ENCODE data around the gene RBMS2.
"Not testable (repeated sequence)": the region's sequence is repeated elsewhere in the genome, so short reads cannot be mapped to it uniquely, and the experiment has no call there.

Gene RBMS2

GRCh38 chr12:56518570-56518969 lies 3.0 kb upstream of the RBMS2 start:
- peak; percentile 14 for DNase-seq

- DNase-seq = no peak
These were observed 1.6 kb upstream of the RBMS2 start for GRCh38 chr12:56520048-56520447.

- DNase-seq = no peak
These were observed 1.1 kb upstream of the RBMS2 start for GRCh38 chr12:56520506-56520905.

GRCh38 chr12:56521209-56521589 lies 421 bp upstream of the RBMS2 start:
- no peak for DNase-seq

- DNase-seq = peak; percentile 42
These were observed 982 bp downstream of the RBMS2 start for GRCh38 chr12:56522411-56523193.

GRCh38 chr12:56528846-56529245 lies 7.2 kb downstream of the RBMS2 start:
- no peak for DNase-seq

- no peak for DNase-seq
These were observed 8.0 kb downstream of the RBMS2 start for GRCh38 chr12:56529656-56530055.

- DNase-seq = no peak
These were observed 8.9 kb downstream of the RBMS2 start for GRCh38 chr12:56530390-56531055.

GRCh38 chr12:56537546-56537945 lies 15.9 kb downstream of the RBMS2 start:
- no peak for DNase-seq

GRCh38 chr12:56541631-56542030 lies 20.0 kb downstream of the RBMS2 start:
- no peak for DNase-seq

GRCh38 chr12:56542164-56542563 lies 20.5 kb downstream of the RBMS2 start:
- no peak for DNase-seq

GRCh38 chr12:56545023-56545604 lies 23.5 kb downstream of the RBMS2 start:
- no peak for DNase-seq

GRCh38 chr12:56546680-56547079 lies 25.1 kb downstream of the RBMS2 start:
- DNase-seq = no peak

GRCh38 chr12:56551070-56551469 lies 29.4 kb downstream of the RBMS2 start:
- no peak for DNase-seq

- peak; percentile 31 for DNase-seq
These were observed 44.0 kb downstream of the RBMS2 start for GRCh38 chr12:56565510-56566101.

- DNase-seq = no peak
These were observed 46.5 kb downstream of the RBMS2 start for GRCh38 chr12:56568146-56568545.

GRCh38 chr12:56571121-56571520 lies 49.5 kb downstream of the RBMS2 start:
- DNase-seq = no peak

- DNase-seq = no peak
These were observed 50.7 kb downstream of the RBMS2 start for GRCh38 chr12:56572288-56572687.

GRCh38 chr12:56574210-56574609 lies 52.6 kb downstream of the RBMS2 start:
- DNase-seq = no peak

- DNase-seq = not testable (repeated sequence)
These were observed 55.6 kb downstream of the RBMS2 start for GRCh38 chr12:56577248-56577647.

- DNase-seq = no peak
These were observed 57.4 kb downstream of the RBMS2 start for GRCh38 chr12:56578983-56579546.

GRCh38 chr12:56581418-56582145 lies 60.0 kb downstream of the RBMS2 start:
- peak; percentile 5 for DNase-seq

- no peak for DNase-seq
These were observed 63.5 kb downstream of the RBMS2 start for GRCh38 chr12:56585098-56585497.
